Measurements from ENCODE around the gene NAGPA. TPM values are rescaled to one million over a fixed set of nuclear protein-coding genes. Genes with fewer than 3 reads are reported as not detected.

The NAGPA gene
- total RNA-seq, 4 donors from 2014 or later: 37.5 to 104 (median 43.8) TPM

DNA sequence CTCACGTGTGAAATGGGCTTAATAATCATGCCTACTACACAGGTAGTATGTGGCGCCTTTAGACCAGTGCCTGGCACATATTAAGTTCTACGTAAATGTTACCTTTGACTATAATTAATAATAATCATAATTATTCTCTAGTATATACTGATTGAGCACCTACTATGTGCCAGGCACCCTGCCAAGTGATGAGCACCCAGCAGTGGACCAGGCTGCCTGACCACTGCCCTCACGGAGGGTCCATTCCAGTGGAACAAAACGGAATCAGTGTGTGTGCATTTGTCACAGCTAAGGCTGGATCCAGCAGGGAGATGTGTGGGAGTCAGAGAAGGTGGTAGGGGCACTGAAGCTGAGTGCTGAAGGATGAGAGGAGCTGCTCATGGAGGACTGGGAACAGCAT, 45.1 kb downstream of the NAGPA start:
- H3K4me1 ChIP-seq: peaks cover 0 to 9% (median 0%) of the 10 kb centered on the region in 4 donors
- peak overlapping the region in 2 of 4 donors; percentile 19 to 78 for H3K27ac ChIP-seq
- H3K9me3 ChIP-seq: peaks cover 0 to 4% (median 0%) of the 10 kb centered on the region in 4 donors
- no peak overlapping the region for H3K4me3 ChIP-seq
- TF ChIP-seq, protein P1, sequence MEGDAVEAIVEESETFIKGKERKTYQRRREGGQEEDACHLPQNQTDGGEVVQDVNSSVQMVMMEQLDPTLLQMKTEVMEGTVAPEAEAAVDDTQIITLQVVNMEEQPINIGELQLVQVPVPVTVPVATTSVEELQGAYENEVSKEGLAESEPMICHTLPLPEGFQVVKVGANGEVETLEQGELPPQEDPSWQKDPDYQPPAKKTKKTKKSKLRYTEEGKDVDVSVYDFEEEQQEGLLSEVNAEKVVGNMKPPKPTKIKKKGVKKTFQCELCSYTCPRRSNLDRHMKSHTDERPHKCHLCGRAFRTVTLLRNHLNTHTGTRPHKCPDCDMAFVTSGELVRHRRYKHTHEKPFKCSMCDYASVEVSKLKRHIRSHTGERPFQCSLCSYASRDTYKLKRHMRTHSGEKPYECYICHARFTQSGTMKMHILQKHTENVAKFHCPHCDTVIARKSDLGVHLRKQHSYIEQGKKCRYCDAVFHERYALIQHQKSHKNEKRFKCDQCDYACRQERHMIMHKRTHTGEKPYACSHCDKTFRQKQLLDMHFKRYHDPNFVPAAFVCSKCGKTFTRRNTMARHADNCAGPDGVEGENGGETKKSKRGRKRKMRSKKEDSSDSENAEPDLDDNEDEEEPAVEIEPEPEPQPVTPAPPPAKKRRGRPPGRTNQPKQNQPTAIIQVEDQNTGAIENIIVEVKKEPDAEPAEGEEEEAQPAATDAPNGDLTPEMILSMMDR (IDR thresholded peaks at IDR 0.05): no peak
- no peak for DNase-seq (ENCODE audit: low spot score in 2 of 2)
- peaks cover 0 to 41% of the 10 kb centered on the region in 2 donors for H3K27me3 ChIP-seq
- H3K36me3 ChIP-seq: peaks cover 0 to 5% (median 0%) of the 10 kb centered on the region in 3 donors
- 90 to 93% methylated on average over 5 of the region's 5 CpGs for WGBS, 2 donors

DNA sequence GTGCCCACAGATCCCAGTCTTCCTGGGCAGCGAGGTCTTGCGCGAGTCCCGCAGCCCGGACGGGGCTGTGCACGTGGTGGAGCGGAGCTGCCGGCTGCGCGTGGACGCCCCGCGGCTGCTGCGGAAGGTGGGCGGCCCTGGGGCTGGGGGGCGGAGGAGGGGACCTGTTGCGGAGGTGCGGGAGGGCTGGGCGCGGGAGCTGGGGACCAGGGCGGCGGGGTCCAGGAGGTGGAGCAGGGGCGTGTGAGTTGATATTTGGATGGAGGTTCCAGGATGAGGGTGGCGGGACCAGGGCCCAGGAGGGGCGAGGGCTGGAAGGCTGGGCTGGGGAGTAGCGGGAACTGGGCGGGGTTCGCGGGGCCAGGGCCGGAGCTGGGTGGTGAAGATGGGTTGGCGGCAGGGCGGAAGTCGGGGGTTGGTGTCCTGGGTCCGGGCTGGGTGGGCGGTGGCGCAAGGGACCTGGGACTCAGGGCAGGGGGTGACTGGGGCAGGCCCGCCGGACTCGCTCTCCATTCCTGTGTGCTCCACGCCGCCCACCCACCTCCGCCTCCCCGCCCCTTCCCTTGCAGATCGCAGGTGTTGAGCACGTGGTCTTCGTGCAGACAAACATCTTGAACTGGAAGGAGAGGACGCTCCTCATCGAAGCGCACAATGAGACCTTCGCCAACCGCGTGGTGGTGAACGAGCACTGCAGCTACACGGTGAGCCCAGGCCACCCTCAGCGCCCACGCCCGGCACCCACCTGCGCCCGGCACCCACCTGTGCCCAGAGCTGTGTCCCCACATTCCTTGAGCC, 46.0 kb downstream of the NAGPA start:
- Histone ChIP-seq H3K36me3 (peaks cover 0 to 5% (median 0%) of the 10 kb centered on the region in 3 donors), H3K9me3 (peaks cover 0 to 4% (median 0%) of the 10 kb centered on the region in 4 donors), H3K27me3 (peaks cover 0 to 41% of the 10 kb centered on the region in 2 donors), H3K4me3 (peak overlapping the region in 1 of 4 donors; percentile 20), H3K4me1 (peaks cover 0 to 9% (median 0%) of the 10 kb centered on the region in 4 donors), H3K27ac (peak overlapping the region in 3 of 4 donors; percentile 37 to 78 (median 61))
- no peak for DNase-seq (ENCODE audit: low spot score in 2 of 2)
- TF ChIP-seq EP300 (IDR thresholded peaks at IDR 0.05) (no peak), POLR2A (IDR thresholded peaks at IDR 0.05) (no peak)
- TF ChIP-seq, protein P1 (IDR thresholded peaks at IDR 0.05): no peak
- 17 to 19% methylated on average over 52 to 59 of the region's 60 CpGs for WGBS, 2 donors

DNA sequence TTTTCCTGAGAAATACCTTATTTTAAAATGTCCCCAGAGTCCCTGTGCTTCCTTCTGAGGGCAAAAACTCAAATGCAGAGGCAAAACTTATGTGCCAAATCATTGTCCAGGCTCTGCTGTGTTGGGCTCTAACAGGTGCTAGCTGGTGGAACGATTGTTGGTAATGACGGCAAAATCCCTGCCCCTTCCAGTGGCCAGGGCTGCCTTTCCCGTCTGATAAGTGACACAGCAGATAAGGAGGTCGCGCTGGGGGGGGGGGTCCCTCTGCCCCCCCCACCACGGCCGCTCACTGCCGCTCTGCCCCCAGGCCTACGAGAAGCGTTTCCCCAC, 46.5 kb downstream of the NAGPA start:
- TF ChIP-seq POLR2A (IDR thresholded peaks at IDR 0.05) (no peak), EP300 (IDR thresholded peaks at IDR 0.05) (no peak)
- TF ChIP-seq, protein P1 (IDR thresholded peaks at IDR 0.05): no peak
- WGBS, 2 donors: 6 to 10% methylated on average over 6 to 8 of the region's 10 CpGs
- DNase-seq (ENCODE audit: low spot score in 2 of 2): no peak
- Histone ChIP-seq H3K4me3 (peak overlapping the region in 1 of 4 donors; percentile 20), H3K27ac (peak overlapping the region in 3 of 4 donors; percentile 37 to 78 (median 61)), H3K9me3 (peaks cover 0 to 4% (median 0%) of the 10 kb centered on the region in 4 donors), H3K36me3 (peaks cover 0 to 5% (median 0%) of the 10 kb centered on the region in 3 donors), H3K27me3 (peaks cover 0 to 41% of the 10 kb centered on the region in 2 donors), H3K4me1 (peaks cover 0 to 9% (median 0%) of the 10 kb centered on the region in 4 donors)

DNA sequence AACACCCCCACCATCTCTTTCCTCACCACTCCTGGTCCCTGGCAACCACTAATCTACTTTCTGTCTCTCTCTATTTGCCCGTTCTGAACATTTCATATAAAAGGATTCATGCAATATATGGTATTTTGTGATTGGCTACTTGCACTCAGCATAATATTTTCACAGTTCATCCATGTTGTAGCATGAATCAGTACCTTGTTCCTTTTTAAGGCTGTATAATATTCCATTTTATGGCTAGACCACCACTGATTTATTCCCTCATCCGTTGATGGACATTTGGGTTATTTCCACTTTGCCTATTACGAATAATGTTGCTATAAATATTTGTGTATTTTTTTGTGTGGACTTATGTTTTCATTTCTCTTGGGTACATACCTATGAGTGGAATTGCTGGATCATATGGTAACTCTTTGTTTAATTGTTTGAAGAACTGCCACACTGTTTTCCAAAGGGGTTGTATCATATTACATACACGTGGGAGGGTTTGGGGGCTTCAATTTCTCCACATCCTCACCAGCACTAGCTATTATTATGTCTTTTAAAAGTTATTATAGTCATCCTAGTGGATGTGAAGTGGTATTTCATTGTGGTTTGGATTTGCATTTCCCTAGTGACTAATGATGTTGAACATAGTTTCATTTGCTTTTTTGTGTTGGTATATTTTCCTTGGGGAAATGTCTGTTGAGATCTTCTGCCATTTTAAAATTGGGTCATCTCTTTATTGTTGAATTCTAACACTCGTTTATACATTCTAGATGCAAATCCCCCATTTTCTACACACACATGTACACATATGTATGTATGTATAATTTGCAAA, 49.4 kb downstream of the NAGPA start:
- TF ChIP-seq EP300 (IDR thresholded peaks at IDR 0.05) (no peak), POLR2A (IDR thresholded peaks at IDR 0.05) (no peak)
- TF ChIP-seq, protein P1 (IDR thresholded peaks at IDR 0.05): no peak
- H3K27me3 ChIP-seq: peaks cover 0 to 31% of the 10 kb centered on the region in 2 donors
- DNase-seq (ENCODE audit: low spot score in 2 of 2): no peak
- peaks cover 0 to 9% (median 0%) of the 10 kb centered on the region in 4 donors for H3K4me1 ChIP-seq
- no peak overlapping the region for H3K27ac ChIP-seq
- H3K9me3 ChIP-seq: peaks cover 0 to 4% (median 0%) of the 10 kb centered on the region in 4 donors
- no peaks in the 10 kb centered on the region for H3K36me3 ChIP-seq
- WGBS, 2 donors: 73 to 75% methylated on average over 5 of the region's 5 CpGs
- H3K4me3 ChIP-seq: no peak overlapping the region
